OCI-LY7 (cell line): ENCODE results near the gene CALHM5. TPM values are rescaled to one million over a fixed set of nuclear protein-coding genes. Genes with fewer than 3 reads are reported as not detected.

ENCODE experiments used
- BruUV-seq: library from RNA; stranded (reverse); fragments of 400-500 nt; replicated peaks from 2 replicates; lab custom pipeline; 2021; lab: Mats Ljungman, UMichigan
- CTCF ChIA-PET: fragments of 300-600 bp; sonication (Branson Sonifier 250); formaldehyde crosslinking; loops from one replicate; lab custom pipeline; 2022; ENCODE audit warnings: antibody characterized with exemption; ENCODE audit not compliant: unreplicated experiment; lab: Charles Lee
- POLR2A ChIA-PET: fragments of 300-600 bp; sonication (Branson Sonifier 250); formaldehyde crosslinking; loops from one replicate; lab custom pipeline; 2022; ENCODE audit warnings: antibody characterized with exemption; lab: Charles Lee
- DNase-seq: peaks from one replicate; pipeline ENCODE4 v3.0.0-alpha.2; 2015; ENCODE audit warnings: low spot score
- H2AFZ ChIP-seq: fragments of 200-600 bp; sonication (generic), shearing (Covaris generic); 2 replicates; pipeline ENCODE4 v1.6.1; 2014; ENCODE audit warnings: mild to moderate bottlenecking, antibody characterized with exemption, low read length, moderate library complexity
- H3K27ac ChIP-seq: fragments of 200-600 bp; sonication (generic); 2 replicates; pipeline ENCODE4 v1.5.1; 2014; ENCODE audit warnings: mixed run types, low read depth, mild to moderate bottlenecking, moderate library complexity, low read length, inconsistent platforms; ENCODE audit not compliant: poor library complexity, severe bottlenecking
- H3K36me3 ChIP-seq: fragments of 200-600 bp; sonication (generic); 2 replicates; pipeline ENCODE4 v1.6.1; 2014; ENCODE audit warnings: mild to moderate bottlenecking, antibody characterized with exemption, low read length, moderate library complexity, mixed read lengths; ENCODE audit not compliant: insufficient read depth
- H3K4me1 ChIP-seq: fragments of 200-600 bp; sonication (generic); 2 replicates; pipeline ENCODE4 v1.5.1; 2014; ENCODE audit warnings: mild to moderate bottlenecking, low read length; ENCODE audit not compliant: insufficient read depth, poor library complexity, severe bottlenecking
- H3K4me2 ChIP-seq: fragments of 200-600 bp; sonication (generic); 2 replicates; pipeline ENCODE4 v1.6.1; 2014; ENCODE audit warnings: mild to moderate bottlenecking, low read length
- H3K4me3 ChIP-seq: fragments of 200-600 bp; sonication (generic); 2 replicates; pipeline ENCODE4 v1.5.1; 2014; ENCODE audit warnings: mild to moderate bottlenecking, low read depth, low read length; ENCODE audit not compliant: poor library complexity, severe bottlenecking
- H3K79me2 ChIP-seq: fragments of 200-600 bp; sonication (generic); 2 replicates; pipeline ENCODE4 v1.6.1; 2016; ENCODE audit warnings: low read depth, mild to moderate bottlenecking, low read length, moderate library complexity, mixed read lengths; ENCODE audit not compliant: insufficient read depth
- H3K9me2 ChIP-seq: fragments of 200-600 bp; sonication (generic); 2 replicates; pipeline ENCODE4 v1.6.1; 2016; ENCODE audit warnings: mild to moderate bottlenecking, low read length, mixed read lengths; ENCODE audit not compliant: insufficient read depth
- H3K9me3 ChIP-seq: fragments of 200-600 bp; sonication (generic); 2 replicates; pipeline ENCODE4 v1.6.1; 2014; ENCODE audit warnings: mild to moderate bottlenecking, mixed run types, low read length, mixed read lengths
- H4K20me1 ChIP-seq: fragments of 200-600 bp; sonication (generic); 2 replicates; pipeline ENCODE4 v1.6.1; 2014; ENCODE audit warnings: mild to moderate bottlenecking, antibody characterized with exemption, low read length, moderate library complexity, mixed read lengths; ENCODE audit not compliant: insufficient read depth
- CTCF ChIP-seq: fragments of 200-600 bp; sonication (generic); conservative IDR thresholded peaks from 2 replicates; pipeline ENCODE4 v1.5.1; 2014; ENCODE audit warnings: mild to moderate bottlenecking, antibody characterized with exemption, low read length, moderate library complexity, mixed read lengths
- EZH2phosphoT487 ChIP-seq: fragments of 200-600 bp; sonication (generic); IDR thresholded peaks from 2 replicates; pipeline ENCODE4 v1.6.1; 2018; ENCODE audit warnings: low read depth, borderline replicate concordance, mild to moderate bottlenecking, mixed run types, antibody characterized with exemption, low read length, moderate library complexity, mixed read lengths
- intact Hi-C: fragments of 100-400 bp; cut with micrococcal nuclease; formaldehyde crosslinking; loops from one replicate; pipeline ENCODE4 v1.10.0; 2022; ENCODE audit not compliant: unreplicated experiment
- total RNA-seq, 2 experiments: library from RNA; depleted of rRNA in 1 of 2; stranded (reverse); fragments of >200 nt in 1 of 2; shearing (Covaris generic) in 1 of 2; gene quantifications; 2 replicates each; pipeline ENCODE4 v1.2.3, GENCODE V29; 2014 to 2022

The CALHM5 gene
- total RNA-seq, 2 experiments from 2014 or later, result not detected

GRCh38 chr6:116564921-116565872 lies 53.8 kb downstream of the CALHM5 start:
- H4K20me1 ChIP-seq, result no peaks in the 10 kb centered on the region
- no peak overlapping the region for H3K4me3 ChIP-seq
- peaks cover 16% of the 10 kb centered on the region for H3K4me1 ChIP-seq
- H3K9me3 ChIP-seq, result no peaks in the 10 kb centered on the region
- no peak overlapping the region for H2AFZ ChIP-seq
- no peaks in the 10 kb centered on the region for H3K36me3 ChIP-seq
- H3K27ac ChIP-seq, result no peak overlapping the region
- DNase-seq, result no peak
- no peak for TF ChIP-seq CTCF
- TF ChIP-seq EZH2phosphoT487, result no peak
- no peak overlapping the region for H3K4me2 ChIP-seq
- intact Hi-C loops, result no loop called here
- peaks cover 10% of the 10 kb centered on the region; the same call in 1 of the 2 replicates for H3K79me2 ChIP-seq
- no TSS peak for BruUV-seq
- ChIA-PET CTCF (no interaction called here), POLR2A (interaction anchor here (0.7 kb wide), 1 partner anchor 175 kb away, joined by 4 read pairs; no protein-coding TSS in a partner anchor)
- no peaks in the 10 kb centered on the region for H3K9me2 ChIP-seq

GRCh38 chr6:116568111-116568510 lies 56.7 kb downstream of the CALHM5 start:
- no peak overlapping the region for H3K4me3 ChIP-seq
- DNase-seq, result no peak
- no peak overlapping the region for H3K27ac ChIP-seq
- H4K20me1 ChIP-seq, result peaks cover 12% of the 10 kb centered on the region; the same call in 1 of the 2 replicates
- POLR2A ChIA-PET, result interaction anchor here (0.7 to 1.1 kb wide), 3 partner anchors 8 to 378 kb away, joined by 3 read pairs; no protein-coding TSS in a partner anchor
- H3K9me3 ChIP-seq, result no peaks in the 10 kb centered on the region
- H3K79me2 ChIP-seq, result peaks cover 31% of the 10 kb centered on the region
- CTCF ChIA-PET, result interaction anchor here (0.5 kb wide), 1 partner anchor 289 kb away, joined by 3 read pairs; the partner anchor contains the start of gene TSPYL1
- H2AFZ ChIP-seq, result no peak overlapping the region
- no TSS peak for BruUV-seq
- H3K4me2 ChIP-seq, result no peak overlapping the region
- peaks cover 25% of the 10 kb centered on the region for H3K4me1 ChIP-seq
- 0 out of 2 replicates have a peak, but pooled peaks cover under 1% of the 10 kb centered on the region for H3K36me3 ChIP-seq
- H3K9me2 ChIP-seq, result no peaks in the 10 kb centered on the region
- intact Hi-C loops, result no loop called here
- TF ChIP-seq EZH2phosphoT487, result no peak
- no peak for TF ChIP-seq CTCF
